ENCODE measurements around the gene FOXJ1. TPM values are rescaled to one million over a fixed set of nuclear protein-coding genes. Genes with fewer than 3 reads are reported as not detected.

The FOXJ1 gene
- polyA plus RNA-seq, 3 donors = 15.0 to 21.0 (median 17.7) TPM

- no peak for DNase-seq (ENCODE audit: low read depth in 3 of 3, low spot score in 2 of 3)
Observed at GRCh38 chr17:76161619-76162266, 20.7 kb upstream of the FOXJ1 start.

GRCh38 chr17:76160896-76161528 lies 20.0 kb upstream of the FOXJ1 start:
- no peak for DNase-seq (ENCODE audit: low read depth in 3 of 3, low spot score in 2 of 3)

- no peak for DNase-seq (ENCODE audit: low read depth in 3 of 3, low spot score in 2 of 3)
Observed at GRCh38 chr17:76159157-76159556, 18.1 kb upstream of the FOXJ1 start.

- no peak for DNase-seq (ENCODE audit: low read depth in 3 of 3, low spot score in 2 of 3)
Observed at GRCh38 chr17:76157759-76158158, 16.7 kb upstream of the FOXJ1 start.

- DNase-seq (ENCODE audit: low read depth in 3 of 3, low spot score in 2 of 3) = no peak
Observed at GRCh38 chr17:76156662-76156991, 15.6 kb upstream of the FOXJ1 start.

GRCh38 chr17:76155988-76156661 lies 15.1 kb upstream of the FOXJ1 start:
- no peak for DNase-seq (ENCODE audit: low read depth in 3 of 3, low spot score in 2 of 3)

- DNase-seq (ENCODE audit: low read depth in 3 of 3, low spot score in 2 of 3) = no peak
Observed at GRCh38 chr17:76154936-76155845, 14.1 kb upstream of the FOXJ1 start.

GRCh38 chr17:76154292-76154691 lies 13.2 kb upstream of the FOXJ1 start:
- no peak for DNase-seq (ENCODE audit: low read depth in 3 of 3, low spot score in 2 of 3)

- DNase-seq (ENCODE audit: low read depth in 3 of 3, low spot score in 2 of 3) = no peak
Observed at GRCh38 chr17:76153640-76154039, 12.6 kb upstream of the FOXJ1 start.

GRCh38 chr17:76153202-76153601 lies 12.2 kb upstream of the FOXJ1 start:
- no peak for DNase-seq (ENCODE audit: low read depth in 3 of 3, low spot score in 2 of 3)

GRCh38 chr17:76152591-76152990 lies 11.5 kb upstream of the FOXJ1 start:
- no peak for DNase-seq (ENCODE audit: low read depth in 3 of 3, low spot score in 2 of 3)

- no peak for DNase-seq (ENCODE audit: low read depth in 3 of 3, low spot score in 2 of 3)
Observed at GRCh38 chr17:76151896-76152454, 10.9 kb upstream of the FOXJ1 start.

GRCh38 chr17:76150712-76151622 lies 9.9 kb upstream of the FOXJ1 start:
- DNase-seq (ENCODE audit: low read depth in 3 of 3, low spot score in 2 of 3) = no peak

GRCh38 chr17:76149214-76149613 lies 8.2 kb upstream of the FOXJ1 start:
- DNase-seq (ENCODE audit: low read depth in 3 of 3, low spot score in 2 of 3) = no peak

- DNase-seq (ENCODE audit: low read depth in 3 of 3, low spot score in 2 of 3) = no peak
Observed at GRCh38 chr17:76148015-76148326, 6.9 kb upstream of the FOXJ1 start.

GRCh38 chr17:76147211-76148014 lies 6.4 kb upstream of the FOXJ1 start:
- no peak for DNase-seq (ENCODE audit: low read depth in 3 of 3, low spot score in 2 of 3)

GRCh38 chr17:76146053-76146851 lies 5.2 kb upstream of the FOXJ1 start:
- DNase-seq (ENCODE audit: low read depth in 3 of 3, low spot score in 2 of 3) = no peak

Measured in right renal cortex interstitium (tissue), 3 donors.